NT2/D1 (cell line): Measurements from ENCODE around the gene ADAMTS12.

Experiments used
- SUZ12 ChIP-seq: IDR thresholded peaks from 2 replicates; pipeline ENCODE4 v1.6.1; 2011; ENCODE audit not compliant: insufficient read length, insufficient read depth; ENCODE audit errors: extremely low read depth
- ZNF274 ChIP-seq: IDR thresholded peaks from 2 replicates; pipeline ENCODE4 v1.6.1; 2011; ENCODE audit warnings: mild to moderate bottlenecking, low read depth, low read length

GRCh38 chr5:33852837-33853236 lies 39.0 kb downstream of the ADAMTS12 start:
- TF ChIP-seq SUZ12 (no peak), ZNF274 (no peak)
